ENCODE results near the gene FRMD1. TPM values are rescaled to one million over a fixed set of nuclear protein-coding genes. Genes with fewer than 3 reads are reported as not detected.
A peak's percentile ranks its signal among the peaks of the same experiment; 100 is the strongest.

FRMD1 gene
- total and polyA plus RNA-seq, 10 of the 15 experiments (the other 5 are each of a cell fraction or from before 2014, with no cell fraction given) = not detected

- SMC1A ChIA-PET (ENCODE audit: uncharacterized antibody, unreplicated experiment) = no interaction called here
- no peak for ATAC-seq
- H3K36me3 ChIP-seq (ENCODE audit: control insufficient read depth in 2 of 2, insufficient read depth in 2 of 2, low read length in 1 of 2) = no peaks in the 10 kb centered on the region
- H3K9me3 ChIP-seq (replicated peaks; ENCODE audit: control insufficient read depth, insufficient read depth, low read length) = no peaks in the 10 kb centered on the region
- no peaks in the 10 kb centered on the region for H3K79me2 ChIP-seq (ENCODE audit: control insufficient read depth, insufficient read depth, low read length)
- no TSS peak for BruUV-seq (replicated peaks)
- H3K4me2 ChIP-seq (ENCODE audit: control insufficient read depth, insufficient read depth) = no peak overlapping the region
- in situ Hi-C loops (cut with MboI) (no loop called here), intact Hi-C loops (cut with micrococcal nuclease; ENCODE audit: unreplicated experiment) (no loop called here)
- POLR2A ChIA-PET = no interaction called here
- H2AFZ ChIP-seq (ENCODE audit: control insufficient read depth, low read depth, low read length) = no peak overlapping the region
- CTCF ChIA-PET = no interaction called here
- TF ChIP-seq IRF5 (IDR thresholded peaks at IDR 0.05; ENCODE audit: borderline replicate concordance) (0 out of 2 replicates have a peak, but pooled peaks have one; percentile 19), RUNX3 (IDR thresholded peaks at IDR 0.05; ENCODE audit: low read length) (no peak)
- no peak overlapping the region for H3K27ac ChIP-seq (ENCODE audit: control insufficient read depth, insufficient read depth)
- FAIRE-seq = no peak
- H3K4me1 ChIP-seq (ENCODE audit: control insufficient read depth, insufficient read depth, low read length) = no peaks in the 10 kb centered on the region
- H3K4me3 ChIP-seq = no peak overlapping the region
- RAD21 ChIA-PET (ENCODE audit: unreplicated experiment) = no interaction called here
- H3K9ac ChIP-seq (ENCODE audit: control insufficient read depth, insufficient read depth, low read length) = no peak overlapping the region
- no peaks in the 10 kb centered on the region for H4K20me1 ChIP-seq (ENCODE audit: control insufficient read depth, insufficient read depth)
- no peak for DNase-seq (ENCODE audit: low read depth, low spot score)
- no peaks in the 10 kb centered on the region for H3K27me3 ChIP-seq (replicated peaks in 1 of 2; ENCODE audit: control insufficient read depth in 2 of 2, insufficient read depth in 2 of 2, low read length in 1 of 2)
Observed at GRCh38 chr6:168119539-168119938, 40.5 kb upstream of the FRMD1 start.

- DNase-seq (ENCODE audit: low read depth, low spot score) = no peak
- H3K4me3 ChIP-seq = no peak overlapping the region
- H2AFZ ChIP-seq (ENCODE audit: control insufficient read depth, low read depth, low read length) = no peak overlapping the region
- 21% methylated on average over 7 of the region's 7 CpGs for WGBS (ENCODE audit: insufficient coverage, insufficient replicate concordance, low lambda C conversion rate, missing lambda C conversion rate)
- no peaks in the 10 kb centered on the region for H3K9me3 ChIP-seq (replicated peaks; ENCODE audit: control insufficient read depth, insufficient read depth, low read length)
- in situ Hi-C loops (cut with MboI) = no loop called here
- no TSS peak for BruUV-seq (replicated peaks)
- no peaks in the 10 kb centered on the region for H4K20me1 ChIP-seq (ENCODE audit: control insufficient read depth, insufficient read depth)
- H3K27ac ChIP-seq (ENCODE audit: control insufficient read depth, insufficient read depth) = no peak overlapping the region
- SMC1A ChIA-PET (ENCODE audit: uncharacterized antibody, unreplicated experiment) = no interaction called here
- no peaks in the 10 kb centered on the region for H3K79me2 ChIP-seq (ENCODE audit: control insufficient read depth, insufficient read depth, low read length)
- CTCF ChIA-PET = no interaction called here
- RAD21 ChIA-PET (ENCODE audit: unreplicated experiment) = no interaction called here
- H3K27me3 ChIP-seq (replicated peaks in 1 of 2; ENCODE audit: control insufficient read depth in 2 of 2, insufficient read depth in 2 of 2, low read length in 1 of 2) = no peaks in the 10 kb centered on the region
- intact Hi-C loops (cut with micrococcal nuclease; ENCODE audit: unreplicated experiment) = no loop called here
- ATAC-seq = no peak
- no peak overlapping the region for H3K4me2 ChIP-seq (ENCODE audit: control insufficient read depth, insufficient read depth)
- H3K4me1 ChIP-seq (ENCODE audit: control insufficient read depth, insufficient read depth, low read length) = no peaks in the 10 kb centered on the region
- no peak overlapping the region for H3K9ac ChIP-seq (ENCODE audit: control insufficient read depth, insufficient read depth, low read length)
- H3K36me3 ChIP-seq (ENCODE audit: control insufficient read depth in 2 of 2, insufficient read depth in 2 of 2, low read length in 1 of 2) = no peaks in the 10 kb centered on the region
- no peak for FAIRE-seq
- POLR2A ChIA-PET = no interaction called here
- TF ChIP-seq REST (IDR thresholded peaks at IDR 0.05; ENCODE audit: low read depth, low read length) (no peak), KLF5 (IDR thresholded peaks at IDR 0.05; ENCODE audit: partially characterized antibody) (no peak), EED (IDR thresholded peaks at IDR 0.05; ENCODE audit: low read depth) (no peak), ELK1 (IDR thresholded peaks at IDR 0.05; ENCODE audit: low read depth, low read length) (no peak), E4F1 (IDR thresholded peaks at IDR 0.05; ENCODE audit: borderline replicate concordance, partially characterized antibody) (no peak), ESRRA (IDR thresholded peaks at IDR 0.05; ENCODE audit: low read length) (no peak), IKZF2 (IDR thresholded peaks at IDR 0.05) (no peak), SMAD5 (IDR thresholded peaks at IDR 0.05; ENCODE audit: low read depth) (no peak)
Observed at GRCh38 chr6:168118935-168119334, 39.9 kb upstream of the FRMD1 start.
